B cell (primary cell): Measurements from ENCODE around the gene SCAI. TPM values are rescaled to one million over a fixed set of nuclear protein-coding genes. Genes with fewer than 3 reads are reported as not detected.
A peak's percentile ranks its signal among the peaks of the same experiment; 100 is the strongest.

Experiments used
- ATAC-seq: fragments of 200-7000 bp; cut with Tn5 transposase; one replicate; pipeline ENCODE4 v1.10.0; 2021; ENCODE audit warnings: low read depth, mild to moderate bottlenecking, moderate number of reproducible peaks, moderate library complexity
- CTCF ChIA-PET: fragments of 350-600 bp; sonication (Branson Sonifier 250); formaldehyde crosslinking; loops from one replicate; lab custom pipeline; 2021; ENCODE audit warnings: antibody characterized with exemption, inconsistent platforms; lab: Charles Lee
- POLR2A ChIA-PET: fragments of 350-600 bp; sonication (Branson Sonifier 250); formaldehyde crosslinking; loops from one replicate; lab custom pipeline; 2021; ENCODE audit warnings: antibody characterized with exemption; lab: Charles Lee
- DNase-seq: peaks from one replicate; pipeline ENCODE4 v3.0.0; 2013
- H2AFZ ChIP-seq: 2 replicates; pipeline ENCODE4 v1.6.1; 2012; ENCODE audit warnings: mild to moderate bottlenecking, low read depth, low read length; ENCODE audit not compliant: insufficient read depth, poor library complexity, severe bottlenecking
- H3K27ac ChIP-seq, 2 donors: 1 replicate in 1 of 2; 2 replicates in 1 of 2; pipeline ENCODE4 v1.5.1; 2012 to 2013; ENCODE audit warnings: low read length in 2 of 2, mild to moderate bottlenecking in 2 of 2, moderate library complexity in 1 of 2
- H3K27me3 ChIP-seq, 4 experiments: fragments of 200-600 bp in 1 of 4; sonication (generic) in 1 of 4; replicated peaks in 1 of 4; 1 replicate in 2 of 4; 2 replicates in 2 of 4; pipeline versions ENCODE4 v1.6.1 to v1.7.0; 2013 to 2016; ENCODE audit warnings: low read length in 3 of 4, mild to moderate bottlenecking in 2 of 4, mixed read lengths in 1 of 4, moderate library complexity in 1 of 4; ENCODE audit not compliant: insufficient read depth in 4 of 4, control insufficient read depth in 3 of 4; ENCODE audit errors: control extremely low read depth in 1 of 4
- H3K36me3 ChIP-seq, 2 experiments: replicated peaks in 1 of 2; 1 replicate in 1 of 2; 2 replicates in 1 of 2; pipeline versions ENCODE4 v1.6.1 to v1.7.1; 2013; ENCODE audit warnings: low read length in 1 of 2; ENCODE audit not compliant: insufficient read depth in 2 of 2, control insufficient read depth in 1 of 2; ENCODE audit errors: control extremely low read depth in 1 of 2, extremely low read depth in 1 of 2
- H3K4me1 ChIP-seq, 2 donors: fragments of 200-600 bp in 1 of 2; sonication (generic) in 1 of 2; 1 replicate in 1 of 2; 2 replicates in 1 of 2; pipeline versions ENCODE4 v1.5.1 to v1.6.1; 2013 to 2017; ENCODE audit warnings: low read length in 2 of 2; ENCODE audit not compliant: control insufficient read depth in 2 of 2, insufficient read depth in 2 of 2
- H3K4me2 ChIP-seq: replicated peaks from 2 replicates; pipeline ENCODE3; 2012; ENCODE audit warnings: mild to moderate bottlenecking, low read depth, low read length; ENCODE audit not compliant: poor library complexity, severe bottlenecking
- H3K4me3 ChIP-seq, 5 experiments: fragments of 200-600 bp in 1 of 5; sonication (generic) in 1 of 5; 1 replicate in 3 of 5; 2 replicates in 2 of 5; pipeline versions ENCODE4 v1.5.1 to v1.7.0; 2011 to 2016; ENCODE audit warnings: low read length in 4 of 5, mild to moderate bottlenecking in 4 of 5, low read depth in 2 of 5, control low read depth in 1 of 5, moderate library complexity in 1 of 5; ENCODE audit not compliant: insufficient read depth in 1 of 5; ENCODE audit errors: control extremely low read depth in 1 of 5, extremely low read depth in 1 of 5
- H3K79me2 ChIP-seq: fragments of 200-600 bp; sonication (generic); one replicate; pipeline ENCODE4 v1.6.0; 2016; ENCODE audit warnings: low read length; ENCODE audit not compliant: control insufficient read depth, insufficient read depth
- H3K9ac ChIP-seq: fragments of 200-600 bp; sonication (generic); 2 replicates; pipeline ENCODE4 v1.6.1; 2017; ENCODE audit warnings: mild to moderate bottlenecking, low read length, moderate library complexity
- H3K9me3 ChIP-seq, 3 donors: one replicate each; pipeline versions ENCODE4 v1.6.1 to v1.7.1; 2013; ENCODE audit warnings: low read length in 2 of 3; ENCODE audit not compliant: control insufficient read depth in 2 of 3, insufficient read depth in 1 of 3; ENCODE audit errors: control extremely low read depth in 1 of 3
- H4K20me1 ChIP-seq: 2 replicates; pipeline ENCODE4 v1.6.0; 2012; ENCODE audit warnings: mild to moderate bottlenecking, low read length; ENCODE audit not compliant: insufficient read depth, control insufficient read depth, poor library complexity, severe bottlenecking
- H3K27ac Mint-ChIP-seq: one replicate; pipeline ENCODE4 v1.8.0; 2021; ENCODE audit warnings: mixed read lengths
- H3K27me3 Mint-ChIP-seq: one replicate; pipeline ENCODE4 v1.8.0; 2021; ENCODE audit warnings: mixed read lengths
- H3K4me1 Mint-ChIP-seq: one replicate; pipeline ENCODE4 v1.8.0; 2021; ENCODE audit warnings: mixed read lengths
- H3K4me3 Mint-ChIP-seq: one replicate; pipeline ENCODE4 v1.8.0; 2021; ENCODE audit warnings: mixed read lengths
- H3K9me3 Mint-ChIP-seq: one replicate; pipeline ENCODE4 v1.8.0; 2022; ENCODE audit warnings: mixed read lengths; ENCODE audit not compliant: insufficient read depth
- EZH2 ChIP-seq: IDR thresholded peaks from 2 replicates; pipeline ENCODE4 v1.6.1; 2012; ENCODE audit warnings: borderline replicate concordance, low read depth, mild to moderate bottlenecking, moderate library complexity, low read length; ENCODE audit not compliant: insufficient read depth, poor library complexity, severe bottlenecking
- WGBS: methylation state at CpG from one replicate; pipeline ENCODE4 v1.1.5; 2013; ENCODE audit warnings: missing lambda C conversion rate; ENCODE audit not compliant: insufficient coverage; 5-methylcytosine and 5-hydroxymethylcytosine counted together
- intact Hi-C: fragments of 100-400 bp; cut with micrococcal nuclease; formaldehyde crosslinking; loops from one replicate; pipeline ENCODE4 v1.10.0; 2022
- polyA plus RNA-seq: library from polyadenylated mRNA; depleted of rRNA; stranded (reverse); fragments of >200 nt; gene quantifications from 2 replicates; pipeline ENCODE4 v1.2.3, GENCODE V29; 2012
- total RNA-seq, 2 donors: library from RNA; stranded (reverse); fragments of 120-200 nt in 1 of 2; gene quantifications; 1 replicate in 1 of 2; 2 replicates in 1 of 2; pipeline versions ENCODE4 v1.2.3 to v1.2.4, GENCODE V29; 2013 to 2022
- TF ChIP-seq, protein P1 (sequence below): fragments of 200-600 bp; IDR thresholded peaks from one replicate; pipeline ENCODE4 v1.8.0; 2022; ENCODE audit warnings: antibody characterized with exemption, mild to moderate bottlenecking

Gene SCAI
- total and polyA plus RNA-seq, 2 donors (not counting 1 experiment from before 2014, with no cell fraction given), result 3.8 to 19.8 TPM

GRCh38 chr9:125172031-125172755 is 28.9 kb upstream of the SCAI start:
- Histone ChIP-seq H3K36me3 (peaks cover 2 to 20% of the 10 kb centered on the region in 2 experiments), H2AFZ (no peak overlapping the region), H3K79me2 (peaks cover 81% of the 10 kb centered on the region), H3K9me3 (no peaks in the 10 kb centered on the region), H3K9ac (no peak overlapping the region), H3K27ac (peak overlapping the region in 1 of 2 donors; percentile 28), H3K4me3 (no peak overlapping the region), H3K27me3 (no peaks in the 10 kb centered on the region), H3K4me1 (peaks cover 7 to 13% of the 10 kb centered on the region in 2 donors), H4K20me1 (peaks cover 38% of the 10 kb centered on the region), H3K4me2 (peak overlapping the region; percentile 28)
- ChIA-PET POLR2A (no interaction called here), CTCF (no interaction called here)
- Mint-ChIP-seq H3K9me3 (no peaks in the 10 kb centered on the region), H3K4me3 (no peak overlapping the region), H3K4me1 (peaks cover 33% of the 10 kb centered on the region), H3K27ac (no peak overlapping the region), H3K27me3 (no peaks in the 10 kb centered on the region)
- 26% methylated on average over 5 of the region's 6 CpGs for WGBS
- no peak for TF ChIP-seq EZH2
- TF ChIP-seq, protein P1, sequence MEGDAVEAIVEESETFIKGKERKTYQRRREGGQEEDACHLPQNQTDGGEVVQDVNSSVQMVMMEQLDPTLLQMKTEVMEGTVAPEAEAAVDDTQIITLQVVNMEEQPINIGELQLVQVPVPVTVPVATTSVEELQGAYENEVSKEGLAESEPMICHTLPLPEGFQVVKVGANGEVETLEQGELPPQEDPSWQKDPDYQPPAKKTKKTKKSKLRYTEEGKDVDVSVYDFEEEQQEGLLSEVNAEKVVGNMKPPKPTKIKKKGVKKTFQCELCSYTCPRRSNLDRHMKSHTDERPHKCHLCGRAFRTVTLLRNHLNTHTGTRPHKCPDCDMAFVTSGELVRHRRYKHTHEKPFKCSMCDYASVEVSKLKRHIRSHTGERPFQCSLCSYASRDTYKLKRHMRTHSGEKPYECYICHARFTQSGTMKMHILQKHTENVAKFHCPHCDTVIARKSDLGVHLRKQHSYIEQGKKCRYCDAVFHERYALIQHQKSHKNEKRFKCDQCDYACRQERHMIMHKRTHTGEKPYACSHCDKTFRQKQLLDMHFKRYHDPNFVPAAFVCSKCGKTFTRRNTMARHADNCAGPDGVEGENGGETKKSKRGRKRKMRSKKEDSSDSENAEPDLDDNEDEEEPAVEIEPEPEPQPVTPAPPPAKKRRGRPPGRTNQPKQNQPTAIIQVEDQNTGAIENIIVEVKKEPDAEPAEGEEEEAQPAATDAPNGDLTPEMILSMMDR, result no peak
- DNase-seq (no peak), ATAC-seq (no peak)
- intact Hi-C loops, result no loop called here

GRCh38 chr9:125169895-125170294 is 26.6 kb upstream of the SCAI start:
- H3K4me1 ChIP-seq, result peaks cover 7 to 13% of the 10 kb centered on the region in 2 donors
- no peaks in the 10 kb centered on the region for H3K27me3 Mint-ChIP-seq
- H4K20me1 ChIP-seq, result peaks cover 27% of the 10 kb centered on the region
- no peak overlapping the region for H3K27ac ChIP-seq
- CTCF ChIA-PET, result interaction anchor here (0.7 kb wide), 1 partner anchor 549 kb away, joined by 3 read pairs; no protein-coding TSS in a partner anchor
- no peak for TF ChIP-seq EZH2
- TF ChIP-seq, protein P1, result no peak
- POLR2A ChIA-PET, result no interaction called here
- ATAC-seq, result no peak
- intact Hi-C loops, result no loop called here
- no peak for DNase-seq
- peaks cover 73% of the 10 kb centered on the region for H3K79me2 ChIP-seq
- H2AFZ ChIP-seq, result no peak overlapping the region
- H3K4me3 ChIP-seq, result no peak overlapping the region
- H3K36me3 ChIP-seq, result peaks cover 2 to 20% of the 10 kb centered on the region in 2 experiments
- no peak overlapping the region for H3K4me3 Mint-ChIP-seq
- no peak overlapping the region for H3K9ac ChIP-seq
- no peaks in the 10 kb centered on the region for H3K9me3 ChIP-seq
- H3K27me3 ChIP-seq, result no peaks in the 10 kb centered on the region
- no peak overlapping the region for H3K27ac Mint-ChIP-seq
- peaks cover 23% of the 10 kb centered on the region for H3K4me1 Mint-ChIP-seq
- H3K4me2 ChIP-seq, result no peak overlapping the region
- no peaks in the 10 kb centered on the region for H3K9me3 Mint-ChIP-seq
